GM19023 (cell line): Measurements from ENCODE around the gene FAM3D.

ENCODE experiments used
- ATAC-seq: cut with Tn5 transposase; IDR thresholded peaks from one replicate; pipeline ENCODE4 v1.9.1; 2021; ENCODE audit warnings: mild to moderate bottlenecking, moderate library complexity; ENCODE audit not compliant: unreplicated experiment

FAM3D gene

DNA sequence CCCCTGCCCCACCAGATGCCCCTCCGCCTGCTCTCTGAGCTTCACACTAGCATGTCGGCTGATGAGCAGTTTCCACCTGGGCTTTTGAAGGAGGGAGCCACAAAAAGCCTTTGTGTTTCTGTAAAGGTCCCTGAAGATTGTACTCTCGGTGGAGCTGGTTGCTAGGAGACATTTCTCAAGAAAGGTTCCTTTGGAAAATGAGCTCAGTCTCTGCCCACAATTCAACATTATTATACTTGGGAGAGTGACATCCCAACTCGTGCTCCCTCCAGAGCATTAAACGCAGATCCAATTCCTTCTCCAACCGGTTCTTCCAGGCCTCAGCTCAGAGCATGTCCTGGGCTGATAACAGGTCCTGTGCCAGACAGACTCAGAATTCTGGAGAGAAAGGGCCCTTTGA, 62.5 kb downstream of the FAM3D start:
- ATAC-seq: no peak

GRCh38 chr3:58603606-58604005, 63.0 kb downstream of the FAM3D start:
- ATAC-seq: no peak

DNA sequence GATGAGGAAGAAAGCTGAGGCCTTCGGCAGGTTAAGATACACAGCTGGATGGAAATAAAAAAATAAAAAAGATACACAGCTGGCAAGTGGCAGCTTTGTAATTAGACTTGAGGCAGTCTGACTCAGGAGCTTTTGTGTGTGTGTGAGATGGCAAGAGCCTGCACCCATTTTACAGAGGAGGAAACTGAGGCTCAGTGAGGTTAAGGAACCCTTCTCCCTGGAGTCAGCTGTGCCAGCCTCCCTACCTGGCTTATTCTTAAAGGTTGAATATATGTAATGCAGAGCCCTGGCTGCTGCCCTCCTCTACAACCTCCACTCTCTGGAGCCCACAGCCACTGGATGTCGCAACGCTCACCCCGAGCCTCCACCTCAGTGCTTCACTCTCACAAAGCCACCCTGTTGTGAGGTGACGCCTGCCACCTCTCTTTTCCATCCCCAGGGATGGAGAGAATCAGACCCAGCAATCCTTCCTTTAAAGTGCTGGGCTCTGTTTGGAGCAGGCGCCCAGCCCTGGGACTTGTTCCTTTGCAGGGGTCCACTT, 68.7 kb downstream of the FAM3D start:
- no peak for ATAC-seq

DNA sequence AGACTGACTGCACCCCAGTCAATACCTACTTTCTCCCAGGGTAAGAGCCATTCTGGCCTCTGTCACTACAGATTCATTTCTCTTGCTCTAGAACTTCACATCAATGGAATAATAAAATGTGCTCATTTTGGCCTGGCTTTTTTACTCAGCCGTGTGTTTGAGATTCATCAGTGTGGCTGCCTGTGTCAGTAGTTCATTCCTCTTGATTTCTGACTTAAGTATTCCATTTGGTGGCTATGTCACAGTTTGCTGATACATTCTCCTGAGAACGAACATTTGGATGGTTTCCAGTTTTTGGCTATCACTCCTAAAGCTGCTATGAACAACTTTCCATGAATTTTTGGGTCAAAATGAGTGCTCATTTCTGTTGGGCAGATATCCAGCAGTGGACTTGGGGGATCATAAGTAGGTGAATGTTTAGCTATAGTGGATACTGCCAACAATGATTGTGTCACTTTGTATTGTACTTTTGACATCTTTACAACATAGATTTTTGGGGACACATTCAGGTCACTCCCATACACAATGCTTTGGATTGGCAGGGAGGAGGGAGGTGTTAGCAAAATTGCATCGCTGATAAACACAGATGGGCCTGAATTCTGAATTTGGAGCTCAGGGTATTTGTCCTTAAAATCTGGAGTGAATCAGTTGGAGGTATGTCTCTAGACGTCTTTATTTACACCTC, 69.6 kb downstream of the FAM3D start:
- no peak for ATAC-seq

DNA sequence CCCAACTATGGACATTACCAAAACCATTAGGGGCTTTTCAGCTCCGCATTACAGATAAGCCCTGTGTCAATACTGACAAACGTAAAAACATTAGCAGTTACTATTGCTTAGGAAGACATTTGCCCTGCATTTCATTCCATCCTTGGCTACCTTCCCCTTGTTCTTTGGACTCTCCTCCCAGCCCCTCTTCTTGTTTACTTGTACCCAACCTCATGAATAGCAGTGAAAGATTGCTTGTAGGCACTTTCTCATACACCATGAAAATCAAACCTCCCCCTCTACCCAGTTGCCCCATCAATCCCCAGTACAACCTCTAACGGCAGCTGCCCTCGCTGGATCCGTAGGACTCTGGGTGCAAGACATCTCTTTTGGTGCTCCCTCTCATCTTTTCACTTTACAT, 72.5 kb downstream of the FAM3D start:
- no peak for ATAC-seq

GRCh38 chr3:58591517-58592510, 74.8 kb downstream of the FAM3D start:
- ATAC-seq: no peak

- no peak for ATAC-seq
Observed at GRCh38 chr3:58588030-58588614, 78.5 kb downstream of the FAM3D start.

- ATAC-seq: no peak
Observed at GRCh38 chr3:58586776-58587192, 79.8 kb downstream of the FAM3D start.

DNA sequence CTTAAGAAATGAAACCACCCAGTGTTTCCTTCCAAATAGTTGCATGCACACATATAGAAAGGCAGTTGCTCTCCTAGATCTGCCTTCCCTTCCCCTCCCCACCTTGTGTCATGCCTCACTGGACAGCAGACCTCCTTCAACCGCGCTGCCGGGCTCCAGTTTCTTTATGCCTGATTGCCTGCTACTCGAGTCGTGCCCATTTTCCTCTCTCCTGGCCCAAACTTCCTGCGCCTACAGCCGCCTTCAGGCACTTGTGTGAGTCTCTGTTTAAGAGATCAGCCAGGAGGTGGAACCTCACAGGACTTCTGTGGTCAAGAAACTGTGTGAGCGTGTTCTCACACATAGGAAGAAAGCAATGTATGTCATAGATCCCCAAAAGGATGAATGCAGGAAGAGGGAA, 80.6 kb downstream of the FAM3D start:
- ATAC-seq: no peak

DNA sequence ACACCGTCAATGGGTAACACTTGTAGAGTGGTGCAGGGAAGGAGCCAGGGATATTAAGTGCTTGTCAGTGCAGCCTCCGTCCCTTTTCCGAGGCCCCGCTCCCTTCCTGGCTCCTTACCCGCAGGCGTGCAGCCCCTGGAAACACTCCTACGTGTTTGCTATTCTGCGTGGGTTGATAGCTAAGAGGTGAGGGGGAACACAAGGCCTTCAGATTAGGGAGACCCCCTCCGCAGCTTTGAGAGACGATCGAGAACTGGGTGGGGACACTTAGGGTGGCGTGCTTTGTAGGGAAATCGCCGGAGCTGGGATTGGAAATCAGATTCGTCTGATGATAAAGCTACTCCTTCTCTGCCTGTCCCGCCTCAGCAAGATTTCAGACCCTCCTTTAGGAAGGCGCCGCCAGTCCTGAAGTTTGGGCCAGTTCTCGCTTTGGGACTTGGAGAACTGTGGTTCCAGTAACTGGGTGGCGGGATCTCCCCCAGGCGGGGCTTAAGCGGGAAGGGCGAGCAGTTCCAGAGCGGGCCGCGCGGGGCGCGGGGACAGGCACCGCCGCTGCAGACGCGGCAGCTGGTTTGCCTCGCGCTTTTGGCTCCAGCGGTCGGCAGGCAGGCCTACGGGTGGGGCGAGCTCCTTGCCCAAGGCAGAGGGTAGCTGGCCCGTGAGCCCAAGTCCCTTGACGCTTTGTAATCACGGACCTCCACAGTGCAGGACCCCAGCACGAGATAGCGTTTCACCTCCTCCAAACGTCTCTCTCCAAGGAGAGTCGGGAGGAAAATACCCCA, 81.4 kb downstream of the FAM3D start:
- peak; percentile 86 for ATAC-seq

GRCh38 chr3:58584690-58585004, 81.9 kb downstream of the FAM3D start:
- no peak for ATAC-seq
